Measurements from ENCODE around the gene CRYBG1.
"Not testable (repeated sequence)": the region's sequence is repeated elsewhere in the genome, so short reads cannot be mapped to it uniquely, and the experiment has no call there.

Gene CRYBG1

GRCh38 chr6:106527117-106527516 is 166.6 kb downstream of the CRYBG1 start:
- ATAC-seq: no peak

GRCh38 chr6:106527979-106528378 is 167.5 kb downstream of the CRYBG1 start:
- peak; percentile 63 to 68 for ATAC-seq

GRCh38 chr6:106528521-106528920 is 168.0 kb downstream of the CRYBG1 start:
- no peak for ATAC-seq

- ATAC-seq: no peak
These were observed 168.9 kb downstream of the CRYBG1 start for GRCh38 chr6:106529438-106529837.

- no peak for ATAC-seq
These were observed 169.5 kb downstream of the CRYBG1 start for GRCh38 chr6:106530026-106530425.

- ATAC-seq: no peak
These were observed 170.0 kb downstream of the CRYBG1 start for GRCh38 chr6:106530502-106530901.

- ATAC-seq: no peak
These were observed 172.5 kb downstream of the CRYBG1 start for GRCh38 chr6:106533054-106533453.

GRCh38 chr6:106534004-106534403 is 173.5 kb downstream of the CRYBG1 start:
- no peak for ATAC-seq

GRCh38 chr6:106534564-106534982 is 174.1 kb downstream of the CRYBG1 start:
- peak; percentile 74 to 80 for ATAC-seq

GRCh38 chr6:106535012-106535411 is 174.5 kb downstream of the CRYBG1 start:
- ATAC-seq: peak; percentile 22 to 40

GRCh38 chr6:106536357-106536756 is 175.8 kb downstream of the CRYBG1 start:
- no peak for ATAC-seq

GRCh38 chr6:106536851-106537250 is 176.3 kb downstream of the CRYBG1 start:
- peak; percentile 47 to 58 for ATAC-seq

- no peak for ATAC-seq
These were observed 177.1 kb downstream of the CRYBG1 start for GRCh38 chr6:106537662-106538061.

GRCh38 chr6:106538145-106538544 is 177.6 kb downstream of the CRYBG1 start:
- no peak for ATAC-seq

- ATAC-seq: no peak
These were observed 179.4 kb downstream of the CRYBG1 start for GRCh38 chr6:106539936-106540335.

GRCh38 chr6:106540432-106540831 is 179.9 kb downstream of the CRYBG1 start:
- ATAC-seq: no peak

GRCh38 chr6:106540907-106541306 is 180.4 kb downstream of the CRYBG1 start:
- no peak for ATAC-seq

GRCh38 chr6:106546261-106546690 is 185.8 kb downstream of the CRYBG1 start:
- peak; percentile 49 to 71 for ATAC-seq

- ATAC-seq: peak; percentile 92 to 94
These were observed 186.3 kb downstream of the CRYBG1 start for GRCh38 chr6:106546691-106547414.

GRCh38 chr6:106547601-106548453 is 187.3 kb downstream of the CRYBG1 start:
- peak; percentile 18 to 22 for ATAC-seq

GRCh38 chr6:106548926-106549455 is 188.5 kb downstream of the CRYBG1 start:
- not testable (repeated sequence) for ATAC-seq

GRCh38 chr6:106549521-106549920 is 189.0 kb downstream of the CRYBG1 start:
- ATAC-seq: no peak

GRCh38 chr6:106551155-106551554 is 190.6 kb downstream of the CRYBG1 start:
- ATAC-seq: no peak

GRCh38 chr6:106553440-106553839 is 192.9 kb downstream of the CRYBG1 start:
- peak; percentile 94 to 97 for ATAC-seq
